Activated T-cell treated with anti-CD3 and anti-CD28 coated beads for 1 hour (primary cell): Measurements from ENCODE around the gene HMG20B.
"Not testable (repeated sequence)": the region's sequence is repeated elsewhere in the genome, so short reads cannot be mapped to it uniquely, and the experiment has no call there.

Experiments used
- DNase-seq: peaks from one replicate; pipeline ENCODE4 v3.0.0-alpha.2; 2020; ENCODE audit warnings: low read depth

Gene HMG20B

DNA sequence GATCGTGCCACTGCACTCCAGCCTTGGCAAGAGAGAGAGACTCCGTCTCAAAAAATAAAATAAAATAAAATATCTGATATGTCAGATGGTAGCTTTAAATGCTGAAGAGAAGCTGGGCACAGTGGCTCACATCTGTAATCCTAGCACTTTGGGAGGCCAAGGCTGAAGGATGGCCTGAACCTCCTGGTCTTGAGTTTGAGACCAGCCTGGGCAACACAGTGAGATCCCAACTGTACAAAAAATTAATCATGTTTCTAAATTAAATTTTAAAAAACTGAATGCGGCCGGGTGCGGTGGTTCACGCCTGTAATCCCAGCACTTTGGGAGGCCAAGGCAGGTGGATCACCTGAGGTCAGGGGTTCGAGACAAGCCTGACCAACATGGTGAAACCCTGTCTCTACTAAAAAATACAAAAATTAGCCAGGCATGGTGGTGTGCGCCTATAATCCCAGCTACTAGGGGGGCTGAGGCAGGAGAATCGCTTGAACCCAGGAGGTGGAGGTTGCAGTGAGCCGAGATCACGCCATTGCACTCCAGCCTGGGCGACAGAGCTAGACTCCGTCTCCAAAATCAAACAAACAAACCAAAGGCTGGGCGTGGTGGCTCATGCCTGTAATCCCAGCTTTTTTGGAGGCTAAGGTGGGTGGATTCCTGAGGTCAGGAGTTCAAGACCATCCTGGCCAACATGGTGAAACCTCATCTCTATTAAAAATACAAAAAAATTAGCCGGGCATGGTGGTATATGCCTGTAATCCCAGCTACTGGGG is 11.5 kb downstream of the HMG20B start:
- not testable (repeated sequence) for DNase-seq

- DNase-seq: no peak
Observed at GRCh38 chr19:3585301-3586126, 12.8 kb downstream of the HMG20B start, which contains the start of gene GIPC3. TSS of gene GIPC3 (plus strand) at chr19:3585478. CDS start at chr19:3585598, 120 bp downstream.

DNA sequence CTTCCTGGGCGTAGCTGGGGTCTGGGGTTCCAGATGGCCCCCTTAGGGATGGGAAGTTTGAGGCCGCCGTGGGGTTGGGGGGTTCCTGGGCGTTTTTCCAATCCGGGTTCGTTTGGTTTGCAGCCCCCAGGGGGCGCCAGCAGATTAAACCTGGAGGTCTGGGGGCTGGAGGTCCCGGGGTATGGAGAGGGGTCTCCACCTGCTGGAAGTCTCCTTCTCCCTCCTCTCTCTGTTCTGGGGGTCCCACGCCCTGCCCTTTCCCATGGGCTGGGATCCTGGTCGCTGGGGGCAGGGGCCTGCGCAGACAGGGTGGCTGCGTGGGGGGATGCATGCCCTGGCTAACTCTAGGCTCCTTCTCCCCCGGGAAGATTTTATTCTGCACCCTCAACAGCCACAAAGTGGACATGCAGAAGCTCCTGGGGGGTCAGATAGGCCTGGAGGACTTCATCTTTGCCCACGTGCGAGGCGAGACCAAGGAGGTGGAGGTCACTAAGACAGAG is 13.4 kb downstream of the HMG20B start:
- peak; percentile 46 for DNase-seq

GRCh38 chr19:3586707-3587346 is 14.1 kb downstream of the HMG20B start:
- no peak for DNase-seq

- DNase-seq: no peak
Observed at GRCh38 chr19:3589439-3589838, 16.7 kb downstream of the HMG20B start.

GRCh38 chr19:3589949-3590348 is 17.2 kb downstream of the HMG20B start:
- no peak for DNase-seq

DNA sequence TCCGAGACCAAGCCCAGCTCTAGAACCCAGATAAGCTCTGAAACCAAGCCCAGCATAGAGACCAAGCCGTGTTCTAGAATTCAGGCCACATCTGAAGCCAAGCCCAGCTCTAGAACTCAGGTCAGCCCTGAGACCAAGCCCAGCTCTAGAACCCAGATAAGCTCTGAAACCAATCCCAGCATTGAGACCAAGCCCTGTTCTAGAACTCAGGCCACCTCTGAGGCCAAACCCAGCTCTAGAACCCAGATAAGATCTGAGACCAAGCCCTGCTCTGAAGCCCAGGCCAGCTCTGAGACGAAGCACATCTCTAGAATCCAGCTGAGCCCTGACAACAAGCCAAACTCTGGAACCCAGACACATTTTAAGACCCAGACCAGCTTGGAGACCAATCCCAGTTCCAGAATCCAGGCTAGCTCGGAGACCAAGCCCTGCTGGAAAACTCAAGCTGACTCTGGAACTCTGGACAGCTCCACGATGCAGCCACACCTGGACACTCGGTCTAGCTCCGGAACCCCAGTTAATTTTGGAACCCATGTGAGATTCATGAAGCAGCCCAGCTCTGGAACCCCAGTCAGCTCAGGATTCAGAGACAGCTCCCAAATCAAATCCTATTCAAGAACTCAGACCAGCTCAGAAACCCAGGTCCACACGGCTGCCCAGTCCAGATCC is 18.4 kb downstream of the HMG20B start:
- no peak for DNase-seq

GRCh38 chr19:3591876-3592613 is 19.3 kb downstream of the HMG20B start:
- no peak for DNase-seq

GRCh38 chr19:3593156-3593555 is 20.4 kb downstream of the HMG20B start:
- DNase-seq: no peak

DNA sequence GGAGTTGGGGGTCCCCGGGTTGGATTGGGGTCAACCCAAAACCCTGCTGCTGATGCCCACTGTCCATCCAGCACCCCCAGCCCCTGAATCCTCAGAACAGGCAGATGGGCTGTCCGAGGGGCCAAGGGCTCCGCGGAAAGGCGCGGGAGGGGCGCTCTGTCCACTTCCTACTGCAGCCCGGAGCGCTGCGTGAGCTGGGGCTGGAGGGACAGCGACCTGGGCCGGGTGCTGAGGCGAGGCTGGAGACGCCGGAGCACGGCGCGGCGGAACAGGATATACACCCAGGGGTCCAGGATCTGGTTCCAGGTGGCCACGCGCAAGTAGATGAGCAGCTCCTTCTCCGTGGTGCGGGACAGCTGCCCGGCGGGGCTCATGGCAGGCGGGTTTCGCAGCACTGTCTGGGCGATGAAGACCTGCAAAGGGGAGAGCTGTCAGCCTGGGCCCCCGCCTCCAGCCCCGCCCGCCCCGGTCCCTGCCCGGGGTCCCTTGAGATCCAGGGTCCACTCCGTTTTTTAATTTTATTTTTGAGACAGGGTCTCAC is 22.8 kb downstream of the HMG20B start:
- DNase-seq: no peak

- DNase-seq: no peak
Observed at GRCh38 chr19:3599776-3600187, 27.0 kb downstream of the HMG20B start.

- no peak for DNase-seq
Observed at GRCh38 chr19:3601021-3601420, 28.3 kb downstream of the HMG20B start.

DNA sequence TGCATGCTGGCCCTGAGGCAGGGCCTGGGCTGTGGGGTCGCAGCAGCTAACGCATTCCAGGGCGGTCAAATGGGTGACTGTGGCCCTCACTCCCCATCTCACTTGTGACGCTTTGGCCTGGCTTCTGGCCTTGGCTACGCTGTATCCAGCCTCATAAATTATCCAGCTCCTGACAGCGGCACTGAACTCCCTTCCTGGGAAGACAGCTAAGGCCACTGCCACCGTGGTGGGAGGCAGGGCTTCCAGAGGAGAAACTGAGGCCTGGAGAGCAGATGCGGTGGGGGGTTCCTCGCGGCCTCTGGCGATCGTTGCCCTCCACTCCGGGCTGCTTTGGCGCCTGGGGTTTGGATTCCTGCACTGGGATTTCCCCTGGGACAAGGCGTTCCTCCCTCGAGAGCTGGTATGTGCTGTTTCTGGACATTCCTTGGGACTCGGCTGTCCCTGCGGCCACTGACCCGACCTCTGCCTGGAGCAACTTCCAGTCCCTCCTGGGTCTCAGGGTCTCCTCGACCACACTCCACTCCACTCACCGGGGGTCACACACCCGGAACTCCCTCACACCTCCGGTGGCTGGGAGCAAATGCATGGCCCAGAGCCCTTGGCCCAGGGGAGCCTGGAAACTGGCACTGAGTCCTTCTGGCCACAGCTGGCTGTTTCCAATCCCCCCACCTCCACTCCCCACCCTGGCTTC is 30.5 kb downstream of the HMG20B start:
- DNase-seq: no peak

DNA sequence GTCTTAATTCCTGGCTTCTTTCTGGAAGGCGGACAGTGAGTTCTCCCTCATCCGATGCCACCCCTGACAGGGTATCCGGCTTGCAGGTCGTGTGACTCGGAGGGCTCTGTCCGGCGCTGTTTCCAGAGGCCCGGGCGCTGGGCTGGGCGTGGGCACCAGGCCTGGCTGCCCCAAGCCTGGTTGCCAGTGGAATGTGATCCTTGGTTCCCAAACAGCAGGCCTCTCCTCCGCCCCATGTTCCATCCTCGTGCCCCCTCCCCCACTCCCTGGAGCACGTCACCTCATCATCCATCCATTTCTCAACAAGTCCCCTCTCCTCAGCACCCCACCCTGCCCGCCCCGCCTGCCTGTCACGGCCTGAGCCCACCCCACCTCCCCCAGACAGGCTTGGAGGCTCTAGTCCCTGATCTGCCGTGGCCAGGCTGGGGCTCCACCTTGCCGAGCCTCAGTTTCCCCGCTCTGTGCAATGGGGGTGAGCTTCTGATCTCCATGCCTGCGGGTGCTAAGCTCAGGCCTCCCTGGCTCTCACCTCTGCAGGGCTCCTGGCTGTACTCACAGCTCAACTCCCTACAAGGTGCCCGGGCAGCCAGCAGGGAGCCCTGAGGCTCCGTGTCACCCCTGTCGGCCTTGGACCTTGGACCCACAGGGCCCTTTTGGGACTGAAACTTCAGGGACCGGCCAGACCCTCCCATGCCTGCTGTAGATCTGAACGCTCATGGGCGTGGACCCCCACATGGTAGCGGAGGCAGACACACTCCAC is 31.7 kb downstream of the HMG20B start:
- DNase-seq: no peak

DNA sequence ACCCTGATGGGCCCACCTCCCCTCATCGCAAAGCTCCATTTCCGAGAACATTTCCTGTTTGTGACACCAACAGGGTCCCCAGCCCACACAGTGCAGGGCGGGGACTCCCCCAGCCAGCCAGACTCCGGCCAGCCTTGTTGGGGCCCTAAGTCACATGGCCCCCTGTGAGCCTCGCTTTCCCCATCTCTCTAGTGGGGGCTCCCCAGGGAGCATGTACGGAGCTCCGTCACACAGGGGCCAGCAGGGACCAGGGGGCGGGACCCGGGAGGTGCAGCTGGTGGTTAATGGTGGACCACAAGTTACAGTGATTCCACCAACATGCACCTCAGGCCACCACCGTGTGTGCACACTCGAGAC is 32.2 kb downstream of the HMG20B start:
- no peak for DNase-seq

DNA sequence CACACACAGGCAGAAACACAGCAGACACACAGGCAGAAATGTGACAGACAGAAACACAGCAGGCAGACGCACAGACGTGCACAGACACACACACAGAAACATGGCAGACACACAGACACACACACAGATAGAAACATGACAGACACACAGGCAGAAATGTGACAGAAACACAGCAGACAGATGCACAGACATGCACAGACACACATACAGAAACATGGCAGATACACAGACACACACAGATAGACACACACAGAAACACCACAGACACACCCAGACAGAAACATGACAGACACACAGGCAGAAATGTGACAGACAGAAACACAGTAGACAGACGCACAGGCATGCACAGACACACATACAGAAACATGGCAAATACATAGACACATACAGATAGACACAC is 32.6 kb downstream of the HMG20B start:
- DNase-seq: no peak

- DNase-seq: no peak
Observed at GRCh38 chr19:3605770-3606169, 33.0 kb downstream of the HMG20B start.

DNA sequence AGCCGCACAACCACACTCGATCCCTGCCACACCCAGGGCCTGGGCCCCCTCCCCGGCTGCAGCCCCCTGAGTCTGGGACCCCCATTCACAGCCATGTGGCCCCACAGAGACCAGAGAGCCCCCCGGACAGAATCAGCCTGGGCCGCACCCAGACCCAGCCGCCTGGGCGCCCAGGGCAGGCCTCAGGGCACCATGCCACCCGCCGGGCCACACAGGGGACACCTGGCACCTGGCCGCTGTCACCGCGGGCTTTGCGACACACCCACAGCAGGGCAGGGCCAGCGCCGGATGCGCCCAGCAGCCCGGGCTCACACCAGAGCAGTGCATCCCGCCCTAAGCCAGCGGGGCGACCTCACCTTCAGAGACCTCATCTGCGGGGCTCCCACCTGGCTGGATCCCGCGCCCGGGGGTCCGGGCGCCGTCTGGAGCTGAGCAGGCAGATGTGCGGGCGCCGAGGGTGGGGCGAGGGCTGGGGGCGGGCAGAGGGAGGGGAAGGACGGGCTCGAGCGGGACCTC is 33.5 kb downstream of the HMG20B start:
- no peak for DNase-seq

GRCh38 chr19:3606690-3607289 is 34.0 kb downstream of the HMG20B start, which contains the start of gene TBXA2R:
TSS of gene TBXA2R (minus strand) at chr19:3606875. CDS start at chr19:3600634, 6,241 bp downstream.
- peak; percentile 42 for DNase-seq
